Right renal cortex interstitium (tissue), 3 donors: Measurements from ENCODE around the gene ELMO3. TPM values are rescaled to one million over a fixed set of nuclear protein-coding genes. Genes with fewer than 3 reads are reported as not detected.

Experiments used
- DNase-seq, 3 donors: peaks; one replicate each; pipeline ENCODE4 v3.0.0-alpha.2; 2013; ENCODE audit warnings: low read depth in 3 of 3, low spot score in 2 of 3
- polyA plus RNA-seq, 3 donors: library from polyadenylated mRNA; unstranded; fragments of 120-200 nt; gene quantifications; one replicate each; pipeline ENCODE4 v1.2.1, GENCODE V29; 2013; ENCODE audit not compliant: insufficient read length in 3 of 3

Gene ELMO3
- polyA plus RNA-seq, 3 donors: 4.3 to 5.5 (median 4.9) TPM

GRCh38 chr16:67252609-67253497 is 53.9 kb downstream of the ELMO3 start:
- no peak for DNase-seq

Other genes starting within 250 kb of the ELMO3 start
- 1 to 10 TPM; 1.3 to 3.1 (median 1.8) TPM for gene CES3, start 237.9 kb upstream of the ELMO3 start, polyA plus RNA-seq
- gene CES4A, start 210.5 kb upstream of the ELMO3 start, polyA plus RNA-seq: 1 to 10 TPM; 6.1 to 6.8 (median 6.7) TPM
- gene CBFB, start 170.0 kb upstream of the ELMO3 start, polyA plus RNA-seq: 10 to 100 TPM; 64.9 to 70.8 (median 66.6) TPM
- gene PHAF1, start 89.2 kb upstream of the ELMO3 start, polyA plus RNA-seq: 10 to 100 TPM; 22.9 to 26.7 (median 23.1) TPM
- 1 to 10 TPM; 9.0 to 9.8 (median 9.1) TPM for gene B3GNT9, start 48.1 kb upstream of the ELMO3 start, polyA plus RNA-seq
- gene TRADD, start 39.2 kb upstream of the ELMO3 start, polyA plus RNA-seq: 1 to 10 TPM; 3.5 to 4.3 (median 3.8) TPM
- gene FBXL8, start 39.2 kb upstream of the ELMO3 start, polyA plus RNA-seq: under 1 TPM; 0.96 to 1.00 (median 0.96) TPM
- gene HSF4, start 34.4 kb upstream of the ELMO3 start, polyA plus RNA-seq: 1 to 10 TPM; 1.1 to 1.3 (median 1.2) TPM
- 1 to 10 TPM; 3.9 to 4.3 (median 4.2) TPM for gene NOL3, start 28.6 kb upstream of the ELMO3 start, polyA plus RNA-seq
- gene MATCAP1, start 15.2 kb upstream of the ELMO3 start, polyA plus RNA-seq: 10 to 100 TPM; 22.7 to 28.4 (median 27.3) TPM
- 1 to 10 TPM; 4.2 to 5.6 (median 4.3) TPM for gene EXOC3L1, start 9.0 kb upstream of the ELMO3 start, polyA plus RNA-seq
- gene E2F4, start 7.0 kb upstream of the ELMO3 start, polyA plus RNA-seq: 10 to 100 TPM; 51.1 to 55.7 (median 53.0) TPM
- 10 to 100 TPM; 38.1 to 43.2 (median 43.0) TPM for gene TMEM208, start 28.0 kb downstream of the ELMO3 start, polyA plus RNA-seq
- gene FHOD1, start 48.4 kb downstream of the ELMO3 start, polyA plus RNA-seq: 10 to 100 TPM; 32.9 to 38.9 (median 33.0) TPM
- 1 to 10 TPM; 2.4 to 3.6 (median 2.9) TPM for gene SLC9A5, start 49.8 kb downstream of the ELMO3 start, polyA plus RNA-seq
- 10 to 100 TPM; 13.4 to 14.3 (median 13.8) TPM for gene PLEKHG4, start 80.4 kb downstream of the ELMO3 start, polyA plus RNA-seq
- gene KCTD19, start 127.6 kb downstream of the ELMO3 start, polyA plus RNA-seq: 1 to 10 TPM in 2 of 3 donors, under 1 TPM in 1; 0.44 to 1.2 (median 1.0) TPM
- gene LRRC36, start 127.7 kb downstream of the ELMO3 start, polyA plus RNA-seq: 1 to 10 TPM; 3.2 to 4.6 (median 3.7) TPM
- gene TPPP3, start 194.4 kb downstream of the ELMO3 start, polyA plus RNA-seq: 10 to 100 TPM; 54.6 to 62.9 (median 58.7) TPM
- gene ZDHHC1, start 217.3 kb downstream of the ELMO3 start, polyA plus RNA-seq: 1 to 10 TPM; 9.1 to 9.9 (median 9.7) TPM
- 10 to 100 TPM; 44.4 to 54.9 (median 45.6) TPM for gene HSD11B2, start 232.0 kb downstream of the ELMO3 start, polyA plus RNA-seq